NOMO-1 (cell line): ENCODE measurements around the gene C10orf53.

Experiments used
- DNase-seq, 2 experiments: peaks; one replicate each; lab custom pipeline; 2025; ENCODE audit not compliant: unreplicated experiment in 2 of 2; lab: John Stamatoyannopoulos, UW

The C10orf53 gene

GRCh38 chr10:49736564-49737113, 57.2 kb downstream of the C10orf53 start:
- no peak for DNase-seq

GRCh38 chr10:49737474-49738201, 58.2 kb downstream of the C10orf53 start:
- DNase-seq = no peak

DNA sequence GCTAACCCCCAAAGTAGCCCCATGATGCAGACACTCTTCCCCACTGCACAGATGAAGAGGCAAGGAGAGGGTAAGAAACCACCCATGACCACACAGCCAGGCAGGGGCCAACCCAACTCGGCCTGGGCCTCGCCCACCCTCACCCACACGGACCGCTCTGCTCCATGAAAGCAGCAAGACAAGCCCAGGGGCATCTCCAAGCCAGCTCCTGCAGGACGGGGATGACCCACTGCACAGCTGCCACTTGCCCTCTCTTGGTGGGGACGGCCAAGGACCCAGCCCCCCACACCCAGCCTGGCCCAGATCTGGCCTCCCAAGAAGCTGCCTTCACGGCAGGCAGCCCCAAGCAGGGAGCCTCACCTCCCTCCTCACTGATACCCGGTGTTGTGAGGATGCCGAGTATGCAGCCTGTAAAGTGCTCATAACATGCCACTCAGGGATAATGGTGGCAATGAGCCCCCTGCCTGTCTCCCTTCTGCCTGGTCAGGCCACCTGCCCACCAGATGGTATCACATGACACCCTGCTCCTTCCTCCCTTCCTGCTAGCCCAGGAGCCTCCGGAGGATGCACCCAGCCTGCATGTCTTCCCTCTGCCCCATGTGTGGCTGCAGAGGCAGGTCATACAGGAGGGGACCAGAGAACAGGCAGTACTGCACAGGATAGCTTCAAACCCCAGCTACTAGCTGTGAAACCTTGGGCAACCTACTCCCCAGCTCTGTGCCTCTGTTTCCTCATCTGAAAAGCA, 59.3 kb downstream of the C10orf53 start:
- no peak for DNase-seq

DNA sequence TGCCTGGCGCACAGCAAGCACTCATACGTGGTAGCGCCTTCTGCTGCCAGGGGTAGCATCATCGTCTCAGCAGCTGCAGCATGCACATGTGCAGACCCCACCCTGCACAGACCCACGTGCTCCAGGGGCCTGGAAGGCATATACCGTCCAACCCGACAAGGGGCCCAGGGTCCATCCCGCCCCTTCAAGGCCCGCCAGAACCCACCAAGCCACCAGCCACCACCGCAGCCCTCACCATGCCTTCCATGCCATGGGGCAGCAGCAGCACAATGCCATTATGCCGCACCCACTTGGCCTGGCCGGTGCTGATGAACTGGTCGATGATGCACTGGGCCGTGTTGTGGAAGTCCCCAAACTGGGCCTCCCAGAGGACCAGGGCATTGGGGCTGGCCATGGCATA, 60.0 kb downstream of the C10orf53 start:
- DNase-seq = no peak

- no peak for DNase-seq
Measured at GRCh38 chr10:49740346-49741107, 61.1 kb downstream of the C10orf53 start.

GRCh38 chr10:49741108-49741995, 61.9 kb downstream of the C10orf53 start:
- DNase-seq = no peak

GRCh38 chr10:49742683-49743463, 63.4 kb downstream of the C10orf53 start:
- DNase-seq = no peak

DNA sequence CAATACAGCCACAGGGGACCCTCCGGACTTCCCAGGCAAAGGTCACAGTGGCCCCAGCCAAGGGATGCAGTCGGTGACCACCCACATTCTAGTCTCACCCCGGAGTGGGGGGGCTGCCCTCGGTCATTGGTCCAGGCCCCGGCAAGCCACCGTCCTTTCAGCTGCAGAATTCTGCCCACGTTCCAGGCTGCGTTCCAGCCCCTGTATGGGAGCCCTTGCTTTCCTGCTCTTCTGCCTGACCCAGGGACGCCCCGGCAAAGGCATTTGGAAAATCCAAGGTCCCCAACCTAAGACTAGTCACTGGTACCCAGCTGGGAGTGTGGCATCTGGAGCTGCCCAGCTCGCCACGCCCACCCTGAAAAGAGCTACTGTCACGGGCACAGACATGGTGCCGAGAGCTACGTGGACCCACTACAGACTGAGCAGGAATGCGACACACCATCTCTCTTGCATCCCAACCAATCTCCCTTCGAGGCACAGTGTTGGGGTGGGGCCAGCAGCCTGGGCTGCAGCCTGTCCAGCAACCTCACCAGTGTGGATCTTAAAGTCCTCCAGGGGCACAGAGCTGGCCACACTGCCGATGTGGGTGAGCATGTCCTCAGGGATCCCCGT, 64.1 kb downstream of the C10orf53 start:
- no peak for DNase-seq

- no peak for DNase-seq
Measured at GRCh38 chr10:49744091-49744685, 64.7 kb downstream of the C10orf53 start.

- no peak for DNase-seq
Measured at GRCh38 chr10:49744924-49745605, 65.6 kb downstream of the C10orf53 start.

GRCh38 chr10:49745756-49746155, 66.3 kb downstream of the C10orf53 start:
- DNase-seq = no peak

- no peak for DNase-seq
Measured at GRCh38 chr10:49746626-49747302, 67.3 kb downstream of the C10orf53 start.
